HepG2 (cell line): Measurements from ENCODE around the gene TBXAS1.

Source experiments
- KDM2A ChIP-seq: sonication (generic); formaldehyde crosslinking; IDR thresholded peaks from 2 replicates; pipeline ENCODE4 v1.4.0; 2020; ENCODE audit warnings: low read depth, missing genetic modification reagents, borderline replicate concordance
- SMC3 ChIP-seq: IDR thresholded peaks from 2 replicates; pipeline ENCODE4 v1.6.1; 2011; ENCODE audit warnings: low read length, improper control_type of control experiment
- TF ChIP-seq, protein P1 (sequence below): sonication (generic); formaldehyde crosslinking; IDR thresholded peaks from 2 replicates; pipeline ENCODE4 v1.5.1; 2020; ENCODE audit warnings: mild to moderate bottlenecking, missing genetic modification reagents, moderate library complexity
- TF ChIP-seq, protein P2 (sequence below): sonication (generic); formaldehyde crosslinking; IDR thresholded peaks from 2 replicates; pipeline ENCODE4 v1.4.0; 2020; ENCODE audit warnings: low read depth, mild to moderate bottlenecking, missing genetic modification reagents

GRCh38 chr7:139955109-139955820, 126.2 kb downstream of the TBXAS1 start:
- TF ChIP-seq KDM2A (no peak), SMC3 (no peak)
- TF ChIP-seq, protein P1, sequence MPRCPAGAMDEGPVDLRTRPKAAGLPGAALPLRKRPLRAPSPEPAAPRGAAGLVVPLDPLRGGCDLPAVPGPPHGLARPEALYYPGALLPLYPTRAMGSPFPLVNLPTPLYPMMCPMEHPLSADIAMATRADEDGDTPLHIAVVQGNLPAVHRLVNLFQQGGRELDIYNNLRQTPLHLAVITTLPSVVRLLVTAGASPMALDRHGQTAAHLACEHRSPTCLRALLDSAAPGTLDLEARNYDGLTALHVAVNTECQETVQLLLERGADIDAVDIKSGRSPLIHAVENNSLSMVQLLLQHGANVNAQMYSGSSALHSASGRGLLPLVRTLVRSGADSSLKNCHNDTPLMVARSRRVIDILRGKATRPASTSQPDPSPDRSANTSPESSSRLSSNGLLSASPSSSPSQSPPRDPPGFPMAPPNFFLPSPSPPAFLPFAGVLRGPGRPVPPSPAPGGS (CRISPR knock-in tag): no peak
- TF ChIP-seq, protein P2, sequence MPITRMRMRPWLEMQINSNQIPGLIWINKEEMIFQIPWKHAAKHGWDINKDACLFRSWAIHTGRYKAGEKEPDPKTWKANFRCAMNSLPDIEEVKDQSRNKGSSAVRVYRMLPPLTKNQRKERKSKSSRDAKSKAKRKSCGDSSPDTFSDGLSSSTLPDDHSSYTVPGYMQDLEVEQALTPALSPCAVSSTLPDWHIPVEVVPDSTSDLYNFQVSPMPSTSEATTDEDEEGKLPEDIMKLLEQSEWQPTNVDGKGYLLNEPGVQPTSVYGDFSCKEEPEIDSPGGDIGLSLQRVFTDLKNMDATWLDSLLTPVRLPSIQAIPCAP (CRISPR knock-in tag): no peak
